Esophagus muscularis mucosa (tissue), 3 donors: Measurements from ENCODE around the gene PI3.

ENCODE experiments used
- CTCF ChIP-seq, 3 experiments: fragments of 200-600 bp in 2 of 3; fragments of 450-650 bp in 1 of 3; sonication (generic) in 2 of 3; IDR thresholded peaks; one replicate each; pipeline ENCODE4 v1.5.1; 2017 to 2019; ENCODE audit warnings: antibody characterized with exemption in 3 of 3, mild to moderate bottlenecking in 2 of 3, moderate library complexity in 1 of 3
- POLR2A ChIP-seq: fragments of 450-650 bp; IDR thresholded peaks from one replicate; pipeline ENCODE4 v1.6.1; 2017; ENCODE audit warnings: antibody characterized with exemption, moderate library complexity, mild to moderate bottlenecking, low read depth
- POLR2AphosphoS5 ChIP-seq, 2 donors: sonication (generic); formaldehyde crosslinking; IDR thresholded peaks; one replicate each; pipeline ENCODE4 v1.6.1; 2017; ENCODE audit warnings: antibody characterized with exemption in 2 of 2

GRCh38 chr20:45136911-45137310 is 37.8 kb upstream of the PI3 start:
- no peak for TF ChIP-seq CTCF (IDR thresholded peaks at IDR 0.05)
- TF ChIP-seq POLR2AphosphoS5 (IDR thresholded peaks at IDR 0.05): no peak
- no peak for TF ChIP-seq POLR2A
